Measurements from ENCODE around the gene CDCP1.

Gene CDCP1

GRCh38 chr3:45123581-45124269 lies 22.5 kb downstream of the CDCP1 start:
- TF ChIP-seq CTCF (IDR thresholded peaks at IDR 0.05; ENCODE audit: insufficient read depth, low read depth, low read length, missing control alignments), result no peak
- DNase-seq (ENCODE audit: low read depth), result no peak
- H3K4me3 ChIP-seq (ENCODE audit: low read depth, low read length), result no peak overlapping the region

DNA sequence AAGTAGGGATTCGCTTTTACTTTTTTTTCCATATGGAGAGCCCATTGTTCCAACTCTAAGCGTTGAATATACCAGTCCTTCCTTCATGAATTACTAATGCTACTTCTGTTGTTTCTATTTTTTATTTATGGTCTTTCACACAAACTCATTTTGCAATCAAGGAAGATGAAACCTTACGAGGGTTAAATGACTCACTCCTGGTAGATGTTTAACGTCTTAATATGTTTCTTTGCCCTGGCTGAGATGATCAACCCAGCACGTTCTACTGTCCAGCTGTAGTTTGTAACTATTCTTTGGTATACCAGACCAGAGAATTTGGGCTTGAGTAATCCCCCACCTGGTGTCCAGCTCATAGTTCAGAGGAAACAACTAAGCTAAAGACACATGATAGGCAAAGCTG lies 23.1 kb downstream of the CDCP1 start:
- no peak for TF ChIP-seq CTCF (IDR thresholded peaks at IDR 0.05; ENCODE audit: insufficient read depth, low read depth, low read length, missing control alignments)
- no peak for DNase-seq (ENCODE audit: low read depth)
- no peak overlapping the region for H3K4me3 ChIP-seq (ENCODE audit: low read depth, low read length)

- H3K4me3 ChIP-seq (ENCODE audit: low read depth, low read length), result no peak overlapping the region
- no peak for TF ChIP-seq CTCF (IDR thresholded peaks at IDR 0.05; ENCODE audit: insufficient read depth, low read depth, low read length, missing control alignments)
- DNase-seq (ENCODE audit: low read depth), result no peak
Observed at GRCh38 chr3:45120359-45121158, 25.6 kb downstream of the CDCP1 start.

DNA sequence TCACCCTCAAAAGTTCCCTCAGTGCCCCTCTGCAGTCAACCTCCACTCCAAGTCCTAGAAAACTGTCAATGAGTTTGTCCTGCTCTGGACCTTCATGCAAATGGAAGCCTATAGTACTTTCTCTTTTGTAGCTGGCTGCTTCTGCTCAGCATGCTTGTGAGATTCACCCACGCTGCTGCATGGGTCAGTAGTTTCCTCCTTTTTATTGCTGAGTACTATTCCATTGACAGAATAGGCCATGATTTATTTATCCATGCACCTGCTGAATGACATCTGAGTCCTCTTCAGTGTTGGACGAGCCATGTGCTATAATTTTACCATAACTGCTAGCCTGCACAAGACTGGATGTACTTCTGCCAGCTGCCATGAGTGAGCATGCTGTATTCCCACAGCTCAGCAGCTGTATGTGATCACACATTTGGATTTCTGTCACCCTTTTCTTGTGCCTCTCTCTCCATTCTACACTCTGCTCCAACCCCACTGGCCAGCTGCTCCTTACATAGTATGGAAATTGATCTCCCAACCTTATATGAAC lies 26.3 kb downstream of the CDCP1 start:
- no peak for TF ChIP-seq CTCF (IDR thresholded peaks at IDR 0.05; ENCODE audit: insufficient read depth, low read depth, low read length, missing control alignments)
- no peak overlapping the region for H3K4me3 ChIP-seq (ENCODE audit: low read depth, low read length)
- DNase-seq (ENCODE audit: low read depth), result no peak

- H3K4me3 ChIP-seq (ENCODE audit: low read depth, low read length), result no peak overlapping the region
- no peak for TF ChIP-seq CTCF (IDR thresholded peaks at IDR 0.05; ENCODE audit: insufficient read depth, low read depth, low read length, missing control alignments)
- no peak for DNase-seq (ENCODE audit: low read depth)
Observed at GRCh38 chr3:45119376-45119775, 26.8 kb downstream of the CDCP1 start.

GRCh38 chr3:45118615-45119071 lies 27.5 kb downstream of the CDCP1 start:
- H3K4me3 ChIP-seq (ENCODE audit: low read depth, low read length), result no peak overlapping the region
- DNase-seq (ENCODE audit: low read depth), result no peak
- TF ChIP-seq CTCF (IDR thresholded peaks at IDR 0.05; ENCODE audit: insufficient read depth, low read depth, low read length, missing control alignments), result no peak
